Endothelial cell of umbilical vein (primary cell): ENCODE data around the gene KIAA1549.

Experiments used
- EZH2 ChIP-seq: IDR thresholded peaks from 2 replicates; pipeline ENCODE4 v1.6.1; 2012; ENCODE audit warnings: borderline replicate concordance, low read depth, mild to moderate bottlenecking, moderate library complexity, low read length, inconsistent platforms; ENCODE audit not compliant: severe bottlenecking
- FOS ChIP-seq: IDR thresholded peaks from 2 replicates; pipeline ENCODE4 v1.6.1; 2011; ENCODE audit warnings: mild to moderate bottlenecking, low read length, moderate library complexity, borderline replicate concordance; ENCODE audit not compliant: insufficient read depth
- MAX ChIP-seq: IDR thresholded peaks from 2 replicates; pipeline ENCODE4 v1.6.1; 2011; ENCODE audit not compliant: insufficient read depth, insufficient read length
- MYC ChIP-seq: IDR thresholded peaks from one replicate; pipeline ENCODE4 v1.6.1; 2011; ENCODE audit warnings: mild to moderate bottlenecking, low read depth, low read length
- POLR2A ChIP-seq: IDR thresholded peaks from 2 replicates; pipeline ENCODE4 v1.6.1; 2012; ENCODE audit warnings: low read depth, mild to moderate bottlenecking, control low read depth, low read length
- TF ChIP-seq, protein P1 (sequence below), 2 donors: IDR thresholded peaks; 1 replicate in 1 of 2; 2 replicates in 1 of 2; pipeline ENCODE4 v1.5.1; 2011; ENCODE audit warnings: low read length in 2 of 2, mild to moderate bottlenecking in 2 of 2, moderate library complexity in 2 of 2, control low read depth in 1 of 2, inconsistent platforms in 1 of 2, low read depth in 1 of 2; ENCODE audit not compliant: insufficient read depth in 1 of 2; ENCODE audit errors: extremely low read depth in 1 of 2

GRCh38 chr7:138979226-138979979 lies 1.8 kb downstream of the KIAA1549 start:
- TF ChIP-seq MAX = no peak
- TF ChIP-seq, protein P1, sequence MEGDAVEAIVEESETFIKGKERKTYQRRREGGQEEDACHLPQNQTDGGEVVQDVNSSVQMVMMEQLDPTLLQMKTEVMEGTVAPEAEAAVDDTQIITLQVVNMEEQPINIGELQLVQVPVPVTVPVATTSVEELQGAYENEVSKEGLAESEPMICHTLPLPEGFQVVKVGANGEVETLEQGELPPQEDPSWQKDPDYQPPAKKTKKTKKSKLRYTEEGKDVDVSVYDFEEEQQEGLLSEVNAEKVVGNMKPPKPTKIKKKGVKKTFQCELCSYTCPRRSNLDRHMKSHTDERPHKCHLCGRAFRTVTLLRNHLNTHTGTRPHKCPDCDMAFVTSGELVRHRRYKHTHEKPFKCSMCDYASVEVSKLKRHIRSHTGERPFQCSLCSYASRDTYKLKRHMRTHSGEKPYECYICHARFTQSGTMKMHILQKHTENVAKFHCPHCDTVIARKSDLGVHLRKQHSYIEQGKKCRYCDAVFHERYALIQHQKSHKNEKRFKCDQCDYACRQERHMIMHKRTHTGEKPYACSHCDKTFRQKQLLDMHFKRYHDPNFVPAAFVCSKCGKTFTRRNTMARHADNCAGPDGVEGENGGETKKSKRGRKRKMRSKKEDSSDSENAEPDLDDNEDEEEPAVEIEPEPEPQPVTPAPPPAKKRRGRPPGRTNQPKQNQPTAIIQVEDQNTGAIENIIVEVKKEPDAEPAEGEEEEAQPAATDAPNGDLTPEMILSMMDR (IDR thresholded peaks at IDR 0.05; ENCODE audit: extremely low read depth in 1 of 2, insufficient read depth in 1 of 2, low read depth in 1 of 2, low read length in 2 of 2) = peak; percentile 12 to 18
- no peak for TF ChIP-seq FOS
- TF ChIP-seq MYC = no peak
- no peak for TF ChIP-seq EZH2
- TF ChIP-seq POLR2A = no peak
